Colon (tissue), 2 donors: ENCODE measurements around the gene PPARD.

ENCODE experiments used
- FAIRE-seq: peaks from 2 replicates; lab custom pipeline; 2012; peaks lifted over from hg19 to GRCh38; lab: Jason Lieb, UNC
- donor health status: control.
- donor health status: control.

PPARD gene

GRCh38 chr6:35469751-35470662 is 127.6 kb downstream of the PPARD start:
- no peak for FAIRE-seq

GRCh38 chr6:35470663-35471120 is 128.3 kb downstream of the PPARD start:
- FAIRE-seq = no peak

- FAIRE-seq = no peak
These were observed 129.5 kb downstream of the PPARD start for GRCh38 chr6:35471836-35472345.

- FAIRE-seq = no peak
These were observed 130.9 kb downstream of the PPARD start for GRCh38 chr6:35473075-35473849.

GRCh38 chr6:35473850-35474130 is 131.4 kb downstream of the PPARD start:
- no peak for FAIRE-seq

GRCh38 chr6:35474131-35474941 is 132.0 kb downstream of the PPARD start:
- no peak for FAIRE-seq

- no peak for FAIRE-seq
These were observed 132.7 kb downstream of the PPARD start for GRCh38 chr6:35474942-35475570.

- no peak for FAIRE-seq
These were observed 133.2 kb downstream of the PPARD start for GRCh38 chr6:35475573-35475972.

GRCh38 chr6:35476004-35476403 is 133.6 kb downstream of the PPARD start:
- FAIRE-seq = no peak

- no peak for FAIRE-seq
These were observed 134.7 kb downstream of the PPARD start for GRCh38 chr6:35477028-35477427.
